IMR-90 (cell line): ENCODE results near the gene RASSF6.

Experiments
- CEBPB ChIP-seq: IDR thresholded peaks from 2 replicates; pipeline ENCODE4 v1.6.1; 2012; ENCODE audit warnings: low read depth, low read length, improper control_type of control experiment
- CHD1 ChIP-seq: IDR thresholded peaks from 2 replicates; pipeline ENCODE4 v1.6.1; 2012; ENCODE audit warnings: low read depth, low read length, improper control_type of control experiment
- FOS ChIP-seq: fragments of 150-350 bp; IDR thresholded peaks from 2 replicates; pipeline ENCODE4 v1.6.1; 2016; ENCODE audit warnings: low read depth, low read length
- MAFK ChIP-seq: IDR thresholded peaks from 2 replicates; pipeline ENCODE4 v1.6.1; 2012; ENCODE audit warnings: low read depth, low read length, improper control_type of control experiment
- MXI1 ChIP-seq: IDR thresholded peaks from 2 replicates; pipeline ENCODE4 v1.6.1; 2012; ENCODE audit warnings: low read depth, mild to moderate bottlenecking, low read length, moderate library complexity, borderline replicate concordance
- NFE2L2 ChIP-seq: fragments of 150-350 bp; IDR thresholded peaks from 2 replicates; pipeline ENCODE4 v1.6.1; 2016; ENCODE audit warnings: low read depth, mild to moderate bottlenecking, low read length
- POLR2A ChIP-seq: IDR thresholded peaks from 2 replicates; pipeline ENCODE4 v1.6.1; 2012; ENCODE audit warnings: mild to moderate bottlenecking, low read depth, low read length
- RAD21 ChIP-seq: IDR thresholded peaks from 2 replicates; pipeline ENCODE4 v1.6.1; 2012; ENCODE audit warnings: low read length, improper control_type of control experiment
- RCOR1 ChIP-seq: IDR thresholded peaks from 2 replicates; pipeline ENCODE4 v1.6.1; 2012; ENCODE audit warnings: mild to moderate bottlenecking, low read length, improper control_type of control experiment; ENCODE audit not compliant: insufficient replicate concordance
- RFX5 ChIP-seq: IDR thresholded peaks from 2 replicates; pipeline ENCODE4 v1.8.0; 2012; ENCODE audit warnings: low read depth, mild to moderate bottlenecking, low read length, moderate library complexity
- SMC3 ChIP-seq: fragments of 150-350 bp; IDR thresholded peaks from 2 replicates; pipeline ENCODE4 v1.6.1; 2016; ENCODE audit warnings: low read depth, mild to moderate bottlenecking, antibody characterized with exemption, low read length, moderate library complexity
- TF ChIP-seq, protein P1 (sequence below): conservative IDR thresholded peaks from 2 replicates; pipeline ENCODE4 v1.5.1; 2012; ENCODE audit warnings: mild to moderate bottlenecking, low read depth, low read length, improper control_type of control experiment
- TF ChIP-seq, protein P2 (sequence below): fragments of 150-350 bp; IDR thresholded peaks from 2 replicates; pipeline ENCODE4 v1.6.1; 2017; ENCODE audit warnings: mild to moderate bottlenecking, antibody characterized with exemption, low read length, low read depth
- TF ChIP-seq, protein P3 (sequence below): fragments of 150-350 bp; IDR thresholded peaks from 2 replicates; pipeline ENCODE4 v1.6.1; 2016; ENCODE audit warnings: low read depth, mild to moderate bottlenecking, low read length, moderate library complexity, borderline replicate concordance

DNA sequence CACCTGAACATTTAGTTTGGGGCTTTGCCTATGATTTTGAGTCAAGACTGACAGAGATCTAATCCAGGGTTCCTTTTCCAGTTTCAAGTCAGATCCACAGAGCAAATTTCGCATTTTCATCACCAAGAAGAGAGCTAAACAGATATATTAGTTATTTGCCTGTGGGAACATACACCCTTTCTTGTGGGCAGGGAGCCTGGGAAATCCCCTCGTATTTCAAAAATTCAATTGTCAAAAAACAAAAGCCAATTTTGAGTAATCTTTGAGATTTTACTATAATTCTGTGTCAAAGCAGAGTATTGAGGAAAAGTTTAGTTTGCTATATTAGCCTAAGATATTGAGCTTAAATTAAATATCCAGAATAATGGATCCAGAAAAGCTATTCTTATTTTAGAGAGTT lies 82.1 kb downstream of the RASSF6 start:
- TF ChIP-seq, protein P1, sequence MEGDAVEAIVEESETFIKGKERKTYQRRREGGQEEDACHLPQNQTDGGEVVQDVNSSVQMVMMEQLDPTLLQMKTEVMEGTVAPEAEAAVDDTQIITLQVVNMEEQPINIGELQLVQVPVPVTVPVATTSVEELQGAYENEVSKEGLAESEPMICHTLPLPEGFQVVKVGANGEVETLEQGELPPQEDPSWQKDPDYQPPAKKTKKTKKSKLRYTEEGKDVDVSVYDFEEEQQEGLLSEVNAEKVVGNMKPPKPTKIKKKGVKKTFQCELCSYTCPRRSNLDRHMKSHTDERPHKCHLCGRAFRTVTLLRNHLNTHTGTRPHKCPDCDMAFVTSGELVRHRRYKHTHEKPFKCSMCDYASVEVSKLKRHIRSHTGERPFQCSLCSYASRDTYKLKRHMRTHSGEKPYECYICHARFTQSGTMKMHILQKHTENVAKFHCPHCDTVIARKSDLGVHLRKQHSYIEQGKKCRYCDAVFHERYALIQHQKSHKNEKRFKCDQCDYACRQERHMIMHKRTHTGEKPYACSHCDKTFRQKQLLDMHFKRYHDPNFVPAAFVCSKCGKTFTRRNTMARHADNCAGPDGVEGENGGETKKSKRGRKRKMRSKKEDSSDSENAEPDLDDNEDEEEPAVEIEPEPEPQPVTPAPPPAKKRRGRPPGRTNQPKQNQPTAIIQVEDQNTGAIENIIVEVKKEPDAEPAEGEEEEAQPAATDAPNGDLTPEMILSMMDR = no peak
- TF ChIP-seq NFE2L2 (no peak), POLR2A (no peak), SMC3 (no peak), MAFK (no peak), CEBPB (no peak), RFX5 (no peak), FOS (no peak), MXI1 (no peak), RCOR1 (no peak), RAD21 (no peak), CHD1 (no peak)
- TF ChIP-seq, protein P2, sequence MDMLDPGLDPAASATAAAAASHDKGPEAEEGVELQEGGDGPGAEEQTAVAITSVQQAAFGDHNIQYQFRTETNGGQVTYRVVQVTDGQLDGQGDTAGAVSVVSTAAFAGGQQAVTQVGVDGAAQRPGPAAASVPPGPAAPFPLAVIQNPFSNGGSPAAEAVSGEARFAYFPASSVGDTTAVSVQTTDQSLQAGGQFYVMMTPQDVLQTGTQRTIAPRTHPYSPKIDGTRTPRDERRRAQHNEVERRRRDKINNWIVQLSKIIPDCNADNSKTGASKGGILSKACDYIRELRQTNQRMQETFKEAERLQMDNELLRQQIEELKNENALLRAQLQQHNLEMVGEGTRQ = no peak
- TF ChIP-seq, protein P3, sequence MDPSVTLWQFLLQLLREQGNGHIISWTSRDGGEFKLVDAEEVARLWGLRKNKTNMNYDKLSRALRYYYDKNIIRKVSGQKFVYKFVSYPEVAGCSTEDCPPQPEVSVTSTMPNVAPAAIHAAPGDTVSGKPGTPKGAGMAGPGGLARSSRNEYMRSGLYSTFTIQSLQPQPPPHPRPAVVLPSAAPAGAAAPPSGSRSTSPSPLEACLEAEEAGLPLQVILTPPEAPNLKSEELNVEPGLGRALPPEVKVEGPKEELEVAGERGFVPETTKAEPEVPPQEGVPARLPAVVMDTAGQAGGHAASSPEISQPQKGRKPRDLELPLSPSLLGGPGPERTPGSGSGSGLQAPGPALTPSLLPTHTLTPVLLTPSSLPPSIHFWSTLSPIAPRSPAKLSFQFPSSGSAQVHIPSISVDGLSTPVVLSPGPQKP = no peak
